Measurements from ENCODE around the gene ISG20L2. TPM values are rescaled to one million over a fixed set of nuclear protein-coding genes. Genes with fewer than 3 reads are reported as not detected.
"Not testable (repeated sequence)": the region's sequence is repeated elsewhere in the genome, so short reads cannot be mapped to it uniquely, and the experiment has no call there.

Gene ISG20L2
- total and polyA plus RNA-seq, 12 donors, result 5.7 to 17.5 (median 13.3) TPM

DNA sequence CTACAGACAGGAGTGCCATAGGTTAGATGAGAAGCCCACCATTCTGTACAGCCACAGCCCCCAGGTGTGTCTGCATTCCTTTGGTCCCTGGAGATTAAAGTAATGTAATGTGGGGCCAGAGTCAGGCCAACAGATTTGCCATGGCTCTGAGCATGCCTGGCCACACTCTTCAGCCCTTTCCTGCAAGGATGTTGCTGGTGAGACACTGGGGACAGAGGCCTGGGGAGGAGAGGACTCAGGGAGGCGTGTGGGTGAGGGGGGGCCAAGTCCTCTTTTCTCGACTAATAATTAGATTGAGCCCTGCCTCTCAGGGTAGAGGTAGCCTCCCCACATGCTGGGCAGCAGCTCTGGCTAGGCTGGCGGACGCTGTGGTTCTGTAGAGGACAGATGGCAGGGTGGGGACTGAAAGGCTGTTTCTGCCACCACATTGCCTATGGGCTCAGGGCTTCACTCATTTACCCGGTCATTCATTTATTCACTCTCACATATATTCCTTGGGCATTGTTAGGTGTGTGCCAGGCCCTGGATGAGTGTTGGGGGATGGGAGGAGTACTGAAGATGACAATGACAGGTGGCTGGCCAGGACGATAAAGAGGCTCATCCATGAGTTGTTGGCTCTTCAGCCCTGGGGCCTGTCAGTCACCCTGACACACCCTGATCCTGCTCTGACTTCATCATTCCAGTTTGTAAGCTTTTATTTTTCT lies 31.7 kb upstream of the ISG20L2 start:
- 66 to 68% methylated on average over 6 of the region's 6 CpGs for WGBS, 2 donors
- no peak overlapping the region for H3K4me3 ChIP-seq
- TF ChIP-seq, protein P1, sequence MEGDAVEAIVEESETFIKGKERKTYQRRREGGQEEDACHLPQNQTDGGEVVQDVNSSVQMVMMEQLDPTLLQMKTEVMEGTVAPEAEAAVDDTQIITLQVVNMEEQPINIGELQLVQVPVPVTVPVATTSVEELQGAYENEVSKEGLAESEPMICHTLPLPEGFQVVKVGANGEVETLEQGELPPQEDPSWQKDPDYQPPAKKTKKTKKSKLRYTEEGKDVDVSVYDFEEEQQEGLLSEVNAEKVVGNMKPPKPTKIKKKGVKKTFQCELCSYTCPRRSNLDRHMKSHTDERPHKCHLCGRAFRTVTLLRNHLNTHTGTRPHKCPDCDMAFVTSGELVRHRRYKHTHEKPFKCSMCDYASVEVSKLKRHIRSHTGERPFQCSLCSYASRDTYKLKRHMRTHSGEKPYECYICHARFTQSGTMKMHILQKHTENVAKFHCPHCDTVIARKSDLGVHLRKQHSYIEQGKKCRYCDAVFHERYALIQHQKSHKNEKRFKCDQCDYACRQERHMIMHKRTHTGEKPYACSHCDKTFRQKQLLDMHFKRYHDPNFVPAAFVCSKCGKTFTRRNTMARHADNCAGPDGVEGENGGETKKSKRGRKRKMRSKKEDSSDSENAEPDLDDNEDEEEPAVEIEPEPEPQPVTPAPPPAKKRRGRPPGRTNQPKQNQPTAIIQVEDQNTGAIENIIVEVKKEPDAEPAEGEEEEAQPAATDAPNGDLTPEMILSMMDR (IDR thresholded peaks at IDR 0.05), result no peak
- H3K4me1 ChIP-seq, result peaks cover 0 to 12% (median 5%) of the 10 kb centered on the region in 9 donors
- H3K27me3 ChIP-seq, result no peaks in the 10 kb centered on the region
- no peaks in the 10 kb centered on the region for H3K36me3 ChIP-seq
- intact Hi-C loops (cut with DNase I), result no loop called here
- H3K27ac ChIP-seq, result no peak overlapping the region
- no peak for ATAC-seq
- H3K9me3 ChIP-seq, result no peaks in the 10 kb centered on the region
- no peak for DNase-seq

DNA sequence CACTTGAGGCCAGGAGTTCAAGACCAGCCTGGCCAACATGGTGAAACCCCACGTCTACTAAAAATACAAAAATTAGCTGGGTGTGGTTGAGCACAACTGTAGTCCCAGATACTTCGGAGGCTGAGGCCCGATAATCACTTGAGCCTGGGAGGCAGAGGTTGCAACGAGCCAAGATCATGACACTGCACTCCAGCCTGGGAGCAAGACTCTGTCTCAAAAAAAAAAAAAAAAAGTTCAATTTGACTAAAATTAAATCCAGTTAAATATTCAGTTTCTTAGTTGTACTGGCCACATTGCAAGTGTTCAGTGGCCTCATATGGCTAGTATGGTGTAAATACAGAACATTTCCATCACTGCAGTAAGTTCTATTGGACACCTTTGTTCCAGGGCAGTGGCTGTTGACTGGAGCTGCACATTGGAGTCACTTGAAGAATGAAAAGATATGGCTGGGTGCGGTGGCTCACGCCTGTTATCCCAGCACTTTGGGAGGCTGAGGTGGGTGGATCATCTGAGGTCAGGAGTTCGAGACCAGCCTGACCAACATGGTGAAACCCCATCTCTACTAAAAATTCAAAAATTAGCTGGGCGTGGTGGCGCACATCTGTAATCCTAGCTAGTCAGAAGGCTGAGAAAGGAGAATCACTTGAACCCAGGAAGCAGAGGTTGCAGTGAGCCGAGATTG lies 29.1 kb upstream of the ISG20L2 start:
- H3K4me3 ChIP-seq, H3K27me3 ChIP-seq, H3K36me3 ChIP-seq, DNase-seq, H3K9me3 ChIP-seq, ATAC-seq, H3K27ac ChIP-seq: not testable (repeated sequence)
- 89 to 97% methylated on average over 10 of the region's 10 CpGs for WGBS, 2 donors
- H3K4me1 ChIP-seq, result peaks cover 3 to 26% (median 12%) of the 10 kb centered on the region in 9 donors
- intact Hi-C loops (cut with DNase I), result loop anchor here in 1 of 10 donors (2.0 kb wide), 1 partner anchor 77 kb away; no protein-coding TSS in a partner anchor

DNA sequence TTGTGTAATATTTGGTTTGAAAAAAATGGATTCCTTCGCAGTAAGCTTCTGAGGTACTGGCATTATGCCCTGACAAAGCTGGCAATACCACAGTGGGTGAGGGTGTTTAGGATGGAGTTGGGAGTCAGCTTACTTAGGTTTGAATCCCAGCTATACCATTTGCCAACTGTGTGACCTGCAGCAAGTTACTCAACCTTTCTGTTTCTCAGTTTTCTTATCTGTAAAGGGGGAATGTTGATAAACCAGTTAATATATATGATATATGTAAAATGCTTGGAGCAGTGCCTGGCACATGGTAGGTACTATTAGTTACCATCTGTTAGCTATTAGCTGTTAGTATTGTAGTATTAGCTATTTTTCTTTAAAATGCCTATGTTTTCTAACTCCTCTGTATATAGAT lies 27.8 kb upstream of the ISG20L2 start:
- no peak for ATAC-seq
- peak overlapping the region in 1 of 10 donors; percentile 57 for H3K27ac ChIP-seq
- WGBS, 2 donors, result 98 to 100% methylated on average over 1 of the region's 1 CpG
- no peaks in the 10 kb centered on the region for H3K9me3 ChIP-seq
- TF ChIP-seq, protein P1 (IDR thresholded peaks at IDR 0.05), result no peak
- intact Hi-C loops (cut with DNase I), result no loop called here
- no peak overlapping the region for H3K4me3 ChIP-seq
- H3K4me1 ChIP-seq, result peaks cover 4 to 32% (median 15%) of the 10 kb centered on the region in 9 donors
- no peak for DNase-seq
- H3K27me3 ChIP-seq, result no peaks in the 10 kb centered on the region
- H3K36me3 ChIP-seq, result peaks cover 0 to 3% (median 0%) of the 10 kb centered on the region in 9 donors

DNA sequence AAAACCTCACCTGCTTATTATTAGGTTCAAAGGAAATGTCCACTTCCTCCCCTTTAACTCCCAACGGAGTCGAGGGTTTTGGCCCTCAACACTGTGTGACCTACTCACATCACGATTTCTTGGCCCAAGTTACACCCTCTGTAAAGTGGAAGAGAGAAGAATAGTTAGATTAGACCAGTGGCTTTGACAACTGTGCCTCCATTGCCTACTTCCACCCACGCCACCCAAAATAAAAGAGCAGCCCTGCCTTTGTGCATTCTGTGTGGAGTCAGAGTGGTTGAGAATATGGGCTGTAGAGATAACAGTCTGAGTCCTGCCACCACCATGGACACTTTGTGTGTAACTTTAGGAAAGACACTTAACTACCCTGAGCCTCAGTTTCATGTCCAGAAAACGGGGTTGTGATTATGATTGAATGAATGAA lies 27.0 kb upstream of the ISG20L2 start:
- Histone ChIP-seq H3K27me3 (no peaks in the 10 kb centered on the region), H3K27ac (peak overlapping the region in 4 of 10 donors; percentile 0 to 57 (median 24)), H3K4me3 (no peak overlapping the region), H3K4me1 (peaks cover 4 to 32% (median 17%) of the 10 kb centered on the region in 9 donors), H3K9me3 (no peaks in the 10 kb centered on the region), H3K36me3 (peaks cover 0 to 3% (median 0%) of the 10 kb centered on the region in 9 donors)
- DNase-seq (no peak), ATAC-seq (no peak)
- WGBS, 2 donors, result 45 to 51% methylated on average over 5 of the region's 5 CpGs
- intact Hi-C loops (cut with DNase I), result no loop called here
- TF ChIP-seq, protein P1 (IDR thresholded peaks at IDR 0.05), result no peak
